Gastroesophageal sphincter (tissue), 4 donors: ENCODE data around the gene SLC39A6. TPM values are rescaled to one million over a fixed set of nuclear protein-coding genes. Genes with fewer than 3 reads are reported as not detected.

Experiments used
- ATAC-seq: fragments of 150-250 bp; one replicate; pipeline ENCODE4 v1.9.1; 2016; ENCODE audit warnings: mild to moderate bottlenecking, moderate library complexity
- H3K27ac ChIP-seq, 4 donors: fragments of 200-600 bp; sonication (generic) in 3 of 4; 1 replicate in 3 of 4; 2 replicates in 1 of 4; pipeline ENCODE4 v1.5.1; 2016 to 2019
- H3K27me3 ChIP-seq: fragments of 200-600 bp; sonication (generic); one replicate; pipeline ENCODE4 v1.5.1; 2019
- H3K36me3 ChIP-seq, 2 donors: fragments of 200-600 bp; sonication (generic); one replicate each; pipeline ENCODE4 v1.5.1; 2019; ENCODE audit warnings: control low read depth in 1 of 2
- H3K4me1 ChIP-seq, 3 donors: fragments of 200-600 bp; sonication (generic); 1 replicate in 2 of 3; 2 replicates in 1 of 3; pipeline ENCODE4 v1.5.1; 2016 to 2019; ENCODE audit warnings: control low read depth in 2 of 3
- H3K4me3 ChIP-seq, 2 donors: fragments of 200-600 bp; sonication (generic); one replicate each; pipeline ENCODE4 v1.5.1; 2019; ENCODE audit warnings: mild to moderate bottlenecking in 1 of 2, moderate library complexity in 1 of 2
- H3K9me3 ChIP-seq, 3 donors: fragments of 200-600 bp; sonication (generic); one replicate each; pipeline ENCODE4 v1.5.1; 2017 to 2019; ENCODE audit warnings: control low read depth in 2 of 3
- CTCF ChIP-seq, 4 experiments: fragments of 200-600 bp in 2 of 4; fragments of 450-650 bp in 2 of 4; sonication (generic) in 1 of 4; IDR thresholded peaks; one replicate each; pipeline ENCODE4 v1.5.1; 2017 to 2019; ENCODE audit warnings: antibody characterized with exemption in 4 of 4, mild to moderate bottlenecking in 2 of 4, moderate library complexity in 2 of 4
- EP300 ChIP-seq: sonication (generic); formaldehyde crosslinking; IDR thresholded peaks from one replicate; pipeline ENCODE4 v1.6.1; 2017; ENCODE audit warnings: antibody characterized with exemption, mild to moderate bottlenecking
- POLR2A ChIP-seq, 2 donors: fragments of 450-650 bp; IDR thresholded peaks; one replicate each; pipeline ENCODE4 v1.6.1; 2017; ENCODE audit warnings: antibody characterized with exemption in 2 of 2, mild to moderate bottlenecking in 2 of 2, moderate library complexity in 1 of 2
- POLR2AphosphoS5 ChIP-seq: sonication (generic); formaldehyde crosslinking; IDR thresholded peaks from one replicate; pipeline ENCODE4 v1.6.1; 2017; ENCODE audit warnings: antibody characterized with exemption
- WGBS, 2 donors: methylation state at CpG; one replicate each; pipeline ENCODE4 v1.1.5; 2018; ENCODE audit warnings: low coverage in 1 of 2; 5-methylcytosine and 5-hydroxymethylcytosine counted together
- total RNA-seq, 4 donors: library from RNA; depleted of rRNA; stranded (reverse); fragments of >200 nt; gene quantifications; one replicate each; pipeline ENCODE4 v1.1.0, GENCODE V29; 2016

SLC39A6 gene
- total RNA-seq, 4 donors from 2014 or later, result 24.1 to 49.2 (median 36.5) TPM

- no peaks in the 10 kb centered on the region for H3K4me1 ChIP-seq
- peaks cover 0 to 96% of the 10 kb centered on the region in 2 donors for H3K36me3 ChIP-seq
- H3K9me3 ChIP-seq, result no peaks in the 10 kb centered on the region
- no peak for ATAC-seq
- TF ChIP-seq POLR2AphosphoS5 (no peak), EP300 (no peak)
- 73 to 81% methylated on average over 1 of the region's 1 CpG for WGBS, 2 donors
- no peaks in the 10 kb centered on the region for H3K27me3 ChIP-seq
- H3K4me3 ChIP-seq, result no peak overlapping the region
- H3K27ac ChIP-seq, result no peak overlapping the region
These were observed 14.4 kb downstream of the SLC39A6 start for GRCh38 chr18:36114738-36115137.

GRCh38 chr18:36114251-36114650, 14.9 kb downstream of the SLC39A6 start:
- Histone ChIP-seq H3K27me3 (no peaks in the 10 kb centered on the region), H3K4me1 (no peaks in the 10 kb centered on the region), H3K36me3 (peaks cover 0 to 96% of the 10 kb centered on the region in 2 donors), H3K9me3 (no peaks in the 10 kb centered on the region), H3K4me3 (no peak overlapping the region), H3K27ac (no peak overlapping the region)
- 76 to 93% methylated on average over 4 of the region's 4 CpGs for WGBS, 2 donors
- no peak for ATAC-seq
- TF ChIP-seq CTCF (IDR thresholded peaks at IDR 0.05), result no peak
- TF ChIP-seq EP300, result no peak
- TF ChIP-seq POLR2A (IDR thresholded peaks at IDR 0.05), result no peak
- no peak for TF ChIP-seq POLR2AphosphoS5

- TF ChIP-seq EP300, result no peak
- TF ChIP-seq POLR2A (IDR thresholded peaks at IDR 0.05), result no peak
- TF ChIP-seq CTCF (IDR thresholded peaks at IDR 0.05), result no peak
- TF ChIP-seq POLR2AphosphoS5, result no peak
- Histone ChIP-seq H3K4me1 (no peaks in the 10 kb centered on the region), H3K27ac (no peak overlapping the region), H3K36me3 (peaks cover 0 to 86% of the 10 kb centered on the region in 2 donors), H3K9me3 (no peaks in the 10 kb centered on the region), H3K27me3 (no peaks in the 10 kb centered on the region), H3K4me3 (no peak overlapping the region)
- no peak for ATAC-seq
These were observed 16.8 kb downstream of the SLC39A6 start for GRCh38 chr18:36112302-36112701.

- H3K36me3 ChIP-seq, result peaks cover 0 to 63% of the 10 kb centered on the region in 2 donors
- H3K4me1 ChIP-seq, result no peaks in the 10 kb centered on the region
- H3K27ac ChIP-seq, result no peak overlapping the region
- H3K4me3 ChIP-seq, result no peak overlapping the region
- TF ChIP-seq EP300 (no peak), POLR2AphosphoS5 (no peak), CTCF (IDR thresholded peaks at IDR 0.05) (no peak), POLR2A (IDR thresholded peaks at IDR 0.05) (no peak)
- no peak for ATAC-seq
- H3K9me3 ChIP-seq, result no peaks in the 10 kb centered on the region
- 78 to 89% methylated on average over 1 of the region's 1 CpG for WGBS, 2 donors
- H3K27me3 ChIP-seq, result no peaks in the 10 kb centered on the region
These were observed 19.4 kb downstream of the SLC39A6 start for GRCh38 chr18:36109737-36110136.

- Histone ChIP-seq H3K4me3 (no peak overlapping the region), H3K9me3 (no peaks in the 10 kb centered on the region), H3K36me3 (peaks cover 0 to 53% of the 10 kb centered on the region in 2 donors), H3K27me3 (no peaks in the 10 kb centered on the region), H3K27ac (no peak overlapping the region), H3K4me1 (no peaks in the 10 kb centered on the region)
- WGBS, 2 donors, result 87 to 88% methylated on average over 5 of the region's 5 CpGs
- no peak for TF ChIP-seq EP300
- TF ChIP-seq CTCF (IDR thresholded peaks at IDR 0.05), result no peak
- no peak for ATAC-seq
These were observed 20.5 kb downstream of the SLC39A6 start for GRCh38 chr18:36108601-36109000.
